Hepatic stellate cell (primary cell): ENCODE data around the gene C10orf62.
A peak's percentile ranks its signal among the peaks of the same experiment; 100 is the strongest.
"Not testable (repeated sequence)": the region's sequence is repeated elsewhere in the genome, so short reads cannot be mapped to it uniquely, and the experiment has no call there.

Experiments used
- DNase-seq: peaks from one replicate; pipeline ENCODE4 v3.0.0; 2011; ENCODE audit warnings: low spot score

The C10orf62 gene

DNA sequence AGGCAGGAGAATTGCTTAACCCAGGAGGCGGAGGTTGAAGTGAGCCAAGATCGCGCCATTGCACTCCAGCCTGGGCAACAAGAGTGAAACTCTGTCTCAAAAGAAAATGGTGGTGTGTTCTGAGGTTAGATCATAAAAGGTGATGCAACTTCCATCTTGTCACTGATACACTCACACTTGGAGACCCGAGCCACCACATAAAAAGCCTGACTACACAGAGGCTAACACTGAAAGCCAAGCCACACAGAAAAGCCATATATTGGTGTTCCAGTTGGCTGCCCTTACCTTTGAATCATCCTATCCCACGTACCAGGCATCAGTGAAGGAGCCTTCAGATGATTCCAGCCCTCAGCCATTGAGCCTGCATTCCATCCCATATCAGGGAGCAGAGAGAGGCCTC is 39.8 kb downstream of the C10orf62 start:
- no peak for DNase-seq

DNA sequence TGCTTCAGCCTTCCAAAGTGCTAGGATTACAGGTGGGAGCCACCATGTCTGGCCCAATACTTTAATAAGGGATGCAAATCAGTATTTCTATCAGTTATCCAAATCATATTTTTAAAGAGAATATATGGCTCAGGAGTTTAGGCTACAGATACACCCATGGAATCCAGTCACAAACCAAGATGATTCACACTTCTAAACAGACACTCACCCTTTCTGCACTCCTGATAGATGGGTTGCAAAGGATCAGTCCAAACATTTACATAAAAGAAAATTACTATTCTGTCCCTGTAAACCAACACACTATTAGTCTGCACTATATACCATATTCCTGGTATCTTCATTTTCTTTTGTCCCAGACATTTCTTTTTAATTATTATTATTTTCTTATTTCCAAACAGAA is 41.6 kb downstream of the C10orf62 start:
- no peak for DNase-seq

DNA sequence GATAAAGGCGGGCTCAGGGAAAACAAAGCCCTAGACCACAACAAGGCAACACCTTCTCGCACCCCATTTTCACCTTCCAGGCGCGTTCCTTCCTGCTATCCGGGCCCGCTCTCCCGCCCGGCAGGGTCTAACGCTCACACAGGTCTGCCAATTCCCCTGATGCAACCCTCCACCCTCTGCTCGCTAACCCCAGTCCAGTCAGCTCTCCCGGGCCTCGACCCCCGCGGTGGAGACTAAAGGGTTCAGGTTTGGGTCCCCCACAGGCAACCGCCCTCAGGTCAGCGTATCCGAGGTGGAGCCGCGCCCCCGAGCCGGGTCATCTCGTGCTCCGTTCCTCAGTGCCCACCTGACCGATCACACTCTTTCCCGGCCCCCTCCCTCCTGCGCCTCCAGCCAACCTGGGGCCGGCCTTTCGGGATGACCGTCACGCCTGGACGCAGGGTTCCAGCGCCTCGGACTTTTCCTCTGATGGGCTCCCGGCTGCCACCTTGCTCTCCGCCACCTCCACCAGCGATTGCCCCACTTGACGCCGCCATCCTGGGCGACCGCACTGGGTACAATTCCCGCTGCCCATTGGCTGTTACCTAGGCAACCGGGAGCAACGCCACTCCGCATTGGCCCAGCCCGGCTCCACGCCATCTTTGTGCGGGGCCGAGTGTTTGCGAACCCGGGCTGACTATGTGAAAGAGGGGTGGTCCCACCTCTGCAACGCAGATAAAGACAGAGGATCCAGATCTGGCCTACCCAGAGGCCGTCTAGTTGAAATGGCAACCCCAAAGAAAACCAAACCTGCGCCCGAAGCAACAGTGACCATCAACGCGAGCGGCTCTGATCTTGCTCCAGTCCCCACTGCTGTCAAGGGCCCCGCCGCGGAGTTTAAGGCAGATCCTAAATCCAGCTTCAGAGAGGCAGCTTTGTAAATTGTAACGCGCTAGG is 43.7 kb downstream of the C10orf62 start, which contains the start of gene MORN4:
MORN4 (minus strand) TSS at position 552 of the 936 bp plus-strand sequence. CDS start 13,847 bp downstream, outside the sequence.
- peak; percentile 96 for DNase-seq

DNA sequence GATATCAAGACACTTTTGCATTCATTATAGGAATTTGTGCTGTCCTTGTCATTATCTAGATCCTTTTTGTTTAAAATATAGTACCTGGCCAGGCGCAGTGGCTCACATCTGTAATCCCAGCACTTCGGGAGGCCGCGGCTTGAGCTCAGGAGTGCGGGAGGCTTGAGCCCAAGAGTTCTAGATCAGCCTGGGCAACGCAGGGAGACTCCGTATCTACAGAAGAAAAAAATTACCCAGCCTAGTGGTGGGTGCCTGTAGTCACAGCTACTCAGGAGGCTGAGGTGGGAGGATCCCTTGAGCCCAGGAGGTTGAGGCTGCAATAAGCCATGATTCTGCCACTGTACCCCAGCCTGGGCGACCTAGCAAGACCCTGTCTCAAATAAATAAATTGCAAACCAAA is 44.4 kb downstream of the C10orf62 start:
- DNase-seq = no peak

DNA sequence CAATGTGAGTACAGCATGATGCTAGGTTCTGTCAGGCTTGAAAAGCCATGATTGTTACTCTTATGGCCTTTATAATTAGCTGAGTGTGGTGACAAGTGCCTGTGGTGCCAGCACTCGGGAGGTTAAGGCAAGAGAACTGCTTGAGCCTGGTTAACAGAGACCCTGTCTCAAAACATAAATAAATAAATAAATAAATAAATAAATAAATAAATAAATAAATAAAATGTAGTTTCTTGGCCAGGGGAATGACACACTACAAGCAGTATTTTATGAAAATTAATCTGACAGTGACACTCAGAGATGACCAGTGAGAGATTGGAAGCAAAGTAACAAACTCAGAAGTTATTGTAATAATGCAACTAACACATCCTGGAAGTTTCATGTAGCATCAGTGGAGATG is 46.1 kb downstream of the C10orf62 start:
- no peak for DNase-seq

DNA sequence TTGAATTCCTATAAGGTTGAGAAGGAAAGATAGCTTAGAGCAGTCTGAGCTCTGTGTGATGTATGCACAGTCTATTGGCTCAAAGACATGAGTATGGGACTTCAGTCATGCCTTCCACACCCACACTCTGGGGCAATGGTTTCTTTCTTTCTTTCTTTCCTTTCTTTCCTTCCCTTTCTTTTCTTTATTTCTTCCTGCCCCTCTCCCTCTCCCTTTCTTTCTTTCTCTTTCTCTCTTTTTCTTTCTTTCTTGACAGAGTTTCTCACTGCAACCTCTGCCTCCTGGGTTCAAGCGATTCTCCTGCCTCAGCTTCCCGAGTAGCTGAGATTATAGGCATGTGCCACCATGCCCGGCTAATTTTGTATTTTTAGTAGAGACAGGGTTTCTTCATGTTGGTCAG is 49.6 kb downstream of the C10orf62 start:
- DNase-seq = not testable (repeated sequence)

DNA sequence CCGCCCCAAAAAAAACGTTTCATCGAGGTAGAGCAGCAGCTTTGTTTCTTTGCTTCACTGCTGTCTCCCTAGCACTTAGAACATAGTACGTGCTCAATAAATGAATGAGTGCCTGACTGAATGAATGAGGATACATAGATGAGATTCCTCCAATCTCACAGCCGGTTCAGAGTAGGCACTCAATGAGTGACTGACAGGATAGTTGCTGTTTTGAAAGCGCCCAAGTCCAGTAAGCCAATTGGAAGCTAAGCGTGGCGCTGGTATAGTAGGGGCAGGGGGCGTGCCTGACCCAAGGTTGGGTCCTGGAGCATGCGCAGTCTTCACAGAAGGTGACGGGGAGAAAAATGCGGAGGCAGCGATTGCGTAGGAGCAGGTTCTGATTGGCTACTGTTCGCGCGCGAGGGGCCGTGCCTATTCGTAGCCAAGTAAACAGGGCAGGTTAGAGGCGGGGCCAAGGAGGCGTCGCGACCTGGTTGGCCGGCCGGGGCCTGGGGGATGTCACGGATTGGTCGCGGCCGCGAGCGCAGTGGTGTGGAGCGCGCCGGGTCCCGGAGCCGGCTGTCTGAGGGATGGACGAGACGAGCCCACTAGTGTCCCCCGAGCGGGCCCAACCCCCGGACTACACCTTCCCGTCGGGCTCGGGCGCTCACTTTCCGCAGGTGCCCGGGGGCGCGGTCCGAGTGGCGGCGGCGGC is 50.8 kb downstream of the C10orf62 start, which contains the start of gene PI4K2A:
PI4K2A (plus strand) TSS at position 498 of the 694 bp plus-strand sequence; CDS start at position 570, 72 bp downstream.
- peak; percentile 98 for DNase-seq
